EH (cell line): ENCODE measurements around the gene CHCHD4.
"Not testable (repeated sequence)": the region's sequence is repeated elsewhere in the genome, so short reads cannot be mapped to it uniquely, and the experiment has no call there.

Source experiments
- DNase-seq: peaks from one replicate; pipeline ENCODE4 v3.0.0-alpha.2; 2015; ENCODE audit warnings: low read depth

CHCHD4 gene

GRCh38 chr3:14119651-14120050 lies 5.0 kb downstream of the CHCHD4 start:
- DNase-seq: no peak

- no peak for DNase-seq
Observed at GRCh38 chr3:14118400-14119381, 6.0 kb downstream of the CHCHD4 start.

GRCh38 chr3:14117468-14118399 lies 6.9 kb downstream of the CHCHD4 start:
- no peak for DNase-seq

- no peak for DNase-seq
Observed at GRCh38 chr3:14113965-14114635, 10.6 kb downstream of the CHCHD4 start.

GRCh38 chr3:14110699-14111098 lies 14.0 kb downstream of the CHCHD4 start:
- peak; percentile 17 for DNase-seq

GRCh38 chr3:14109821-14110220 lies 14.8 kb downstream of the CHCHD4 start:
- DNase-seq: not testable (repeated sequence)

GRCh38 chr3:14097616-14098391 lies 26.9 kb downstream of the CHCHD4 start:
- no peak for DNase-seq

GRCh38 chr3:14096742-14097141 lies 27.9 kb downstream of the CHCHD4 start:
- DNase-seq: no peak

GRCh38 chr3:14093831-14094230 lies 30.8 kb downstream of the CHCHD4 start:
- no peak for DNase-seq

- no peak for DNase-seq
Observed at GRCh38 chr3:14092464-14092863, 32.2 kb downstream of the CHCHD4 start.

GRCh38 chr3:14091959-14092358 lies 32.7 kb downstream of the CHCHD4 start:
- not testable (repeated sequence) for DNase-seq

- DNase-seq: not testable (repeated sequence)
Observed at GRCh38 chr3:14087461-14087860, 37.2 kb downstream of the CHCHD4 start.

- no peak for DNase-seq
Observed at GRCh38 chr3:14082108-14082657, 42.5 kb downstream of the CHCHD4 start.

GRCh38 chr3:14077310-14077709 lies 47.4 kb downstream of the CHCHD4 start:
- DNase-seq: no peak

- DNase-seq: not testable (repeated sequence)
Observed at GRCh38 chr3:14075233-14075632, 49.4 kb downstream of the CHCHD4 start.

GRCh38 chr3:14064910-14065309 lies 59.8 kb downstream of the CHCHD4 start:
- DNase-seq: no peak

GRCh38 chr3:14063152-14063551 lies 61.5 kb downstream of the CHCHD4 start:
- DNase-seq: no peak
